Spinal cord (tissue), 10 donors: ENCODE data around the gene ATP5F1A. TPM values are rescaled to one million over a fixed set of nuclear protein-coding genes. Genes with fewer than 3 reads are reported as not detected.

Experiments
- DNase-seq, 6 donors: peaks; one replicate each; pipeline versions ENCODE4 v3.0.0 to v3.0.0-alpha.2; 2013 to 2015; ENCODE audit warnings: low spot score in 6 of 6, low read depth in 4 of 6
- H3K27ac ChIP-seq: one replicate; pipeline ENCODE4 v1.5.1; 2013; ENCODE audit warnings: low read depth, low read length, control low read depth
- H3K27me3 ChIP-seq: one replicate; pipeline ENCODE4 v1.6.1; 2013; ENCODE audit warnings: low read length; ENCODE audit not compliant: control insufficient read depth, insufficient read depth
- H3K36me3 ChIP-seq: one replicate; pipeline ENCODE4 v1.6.1; 2013; ENCODE audit warnings: low read length; ENCODE audit not compliant: control insufficient read depth, insufficient read depth
- H3K4me1 ChIP-seq: one replicate; pipeline ENCODE4 v1.6.1; 2013; ENCODE audit warnings: low read length; ENCODE audit not compliant: control insufficient read depth, insufficient read depth
- H3K4me3 ChIP-seq: one replicate; pipeline ENCODE4 v1.5.1; 2013; ENCODE audit warnings: low read depth, low read length, control low read depth
- H3K9me3 ChIP-seq: one replicate; pipeline ENCODE4 v1.6.1; 2013; ENCODE audit warnings: low read length; ENCODE audit not compliant: control insufficient read depth, insufficient read depth
- WGBS: methylation state at CpG from one replicate; pipeline ENCODE4 v1.1.5; 2013; ENCODE audit warnings: missing lambda C conversion rate; ENCODE audit not compliant: insufficient coverage; 5-methylcytosine and 5-hydroxymethylcytosine counted together
- polyA plus RNA-seq, 2 donors: library from polyadenylated mRNA; unstranded; fragments of 120-200 nt; gene quantifications; one replicate each; pipeline ENCODE4 v1.2.1, GENCODE V29; 2013; ENCODE audit not compliant: insufficient read length in 2 of 2
- small RNA-seq: library from RNA; depleted of rRNA; stranded (forward); fragments of <200 nt; gene quantifications from one replicate; pipeline ENCODE3, GENCODE V24; 2014; ENCODE audit warnings: low replicate concordance
- total RNA-seq, 2 donors: library from RNA; depleted of rRNA in 1 of 2; stranded (reverse); fragments of 120-200 nt in 1 of 2; fragments of >200 nt in 1 of 2; gene quantifications; one replicate each; pipeline versions ENCODE4 v1.2.3 to v1.2.4, GENCODE V29; 2013 to 2014
- donor health status: healthy.

The ATP5F1A gene
- total and polyA plus RNA-seq, 4 donors = 627 to 760 (median 644) TPM

GRCh38 chr18:46037512-46038305, 60.4 kb downstream of the ATP5F1A start:
- no peaks in the 10 kb centered on the region for H3K36me3 ChIP-seq
- no peak for DNase-seq
- no peaks in the 10 kb centered on the region for H3K4me1 ChIP-seq
- 88% methylated on average over 8 of the region's 9 CpGs for WGBS
- no peaks in the 10 kb centered on the region for H3K27me3 ChIP-seq
- no peak overlapping the region for H3K4me3 ChIP-seq
- no peak overlapping the region for H3K27ac ChIP-seq
- H3K9me3 ChIP-seq = no peaks in the 10 kb centered on the region

GRCh38 chr18:46035696-46036680, 62.1 kb downstream of the ATP5F1A start:
- H3K36me3 ChIP-seq = no peaks in the 10 kb centered on the region
- peak in 1 of 6 donors; percentile 67 for DNase-seq
- H3K4me3 ChIP-seq = no peak overlapping the region
- no peaks in the 10 kb centered on the region for H3K4me1 ChIP-seq
- H3K9me3 ChIP-seq = peaks cover under 1% of the 10 kb centered on the region
- no peaks in the 10 kb centered on the region for H3K27me3 ChIP-seq
- 100% methylated on average over 2 of the region's 2 CpGs for WGBS
- H3K27ac ChIP-seq = no peak overlapping the region

GRCh38 chr18:46034230-46034629, 63.9 kb downstream of the ATP5F1A start:
- H3K9me3 ChIP-seq = peaks cover 2% of the 10 kb centered on the region
- H3K27me3 ChIP-seq = no peaks in the 10 kb centered on the region
- no peak overlapping the region for H3K27ac ChIP-seq
- H3K4me1 ChIP-seq = no peaks in the 10 kb centered on the region
- H3K4me3 ChIP-seq = no peak overlapping the region
- no peak for DNase-seq
- no peaks in the 10 kb centered on the region for H3K36me3 ChIP-seq
- WGBS = no CpG with 5 or more reads among the region's 1 CpG

GRCh38 chr18:46031741-46032140, 66.4 kb downstream of the ATP5F1A start:
- 100% methylated on average over 1 of the region's 4 CpGs for WGBS
- Histone ChIP-seq H3K4me3 (no peak overlapping the region), H3K27me3 (peaks cover 9% of the 10 kb centered on the region), H3K4me1 (peaks cover 9% of the 10 kb centered on the region), H3K9me3 (peaks cover 2% of the 10 kb centered on the region), H3K27ac (no peak overlapping the region), H3K36me3 (no peaks in the 10 kb centered on the region)
- DNase-seq = no peak

Small RNAs within 50 kb of the gene (small RNA-seq; reads per million reads assigned to genes)
- gene RNU6-1278P (not detected), gene RNY4P37 (0.53 reads per million, percentile 58 among the genes with 10 or more reads in this experiment)

Other genes starting within 250 kb of the ATP5F1A start
- 10 to 100 TPM; 24.9 to 28.9 TPM for gene EPG5, start 131.0 kb downstream of the ATP5F1A start, total RNA-seq
- gene EPG5, start 131.0 kb downstream of the ATP5F1A start, polyA plus RNA-seq = 10 to 100 TPM; 14.1 to 20.0 TPM
- gene PSTPIP2, start 26.0 kb downstream of the ATP5F1A start, total RNA-seq = 1 to 10 TPM; 4.5 to 8.8 TPM
- gene PSTPIP2, start 26.0 kb downstream of the ATP5F1A start, polyA plus RNA-seq = 1 to 10 TPM; 2.2 to 4.0 TPM
- 10 to 100 TPM; 23.3 to 48.1 TPM for gene HAUS1, start 6.1 kb upstream of the ATP5F1A start, total RNA-seq
- gene HAUS1, start 6.1 kb upstream of the ATP5F1A start, polyA plus RNA-seq = 10 to 100 TPM; 37.9 to 45.5 TPM